ENCODE measurements around the gene TICAM1. TPM values are rescaled to one million over a fixed set of nuclear protein-coding genes. Genes with fewer than 3 reads are reported as not detected.

The TICAM1 gene
- total and polyA plus RNA-seq, 2 of the 8 experiments (the other 6 are each of a cell fraction or from before 2014, with no cell fraction given), result 0.41 to 0.65 TPM

DNA sequence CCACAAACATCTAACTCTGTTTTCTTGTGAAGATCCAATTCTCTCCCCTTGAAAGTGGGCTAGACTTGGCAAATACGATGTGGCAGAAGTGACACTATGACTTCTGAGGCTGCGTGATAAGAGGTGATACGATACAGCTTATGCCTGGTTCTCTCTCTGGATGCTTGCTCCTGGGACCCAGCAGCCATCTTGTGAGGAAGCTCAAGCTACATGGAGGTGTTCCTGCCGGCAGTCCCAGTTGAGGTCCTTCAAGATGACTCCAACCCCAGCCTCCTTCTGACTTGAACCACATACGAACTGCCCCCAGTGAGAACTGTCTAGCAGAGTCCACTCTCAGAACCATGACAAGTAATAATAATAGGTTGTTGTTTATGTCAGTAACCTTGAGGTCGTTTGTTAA is 50.7 kb downstream of the TICAM1 start:
- Histone ChIP-seq H3K9ac (replicated peaks in 1 of 4; ENCODE audit: extremely low read depth in 1 of 4, low read depth in 3 of 4, low read length in 3 of 4) (no peak overlapping the region), H3K4ac (replicated peaks; ENCODE audit: insufficient read length, low read depth, low read length) (no peak overlapping the region), H4K20me1 (replicated peaks in 1 of 2; ENCODE audit: control insufficient read depth in 1 of 2, insufficient read depth in 2 of 2, low read length in 2 of 2) (no peaks in the 10 kb centered on the region), H3K14ac (ENCODE audit: insufficient read length) (no peak overlapping the region), H2BK12ac (ENCODE audit: low read depth, low read length) (no peak overlapping the region), H2BK120ac (replicated peaks; ENCODE audit: low read depth, low read length) (no peak overlapping the region), H2BK5ac (ENCODE audit: low read depth, low read length) (no peak overlapping the region), H3K4me1 (replicated peaks in 1 of 4; ENCODE audit: control insufficient read depth in 3 of 4, insufficient read depth in 4 of 4, low read length in 3 of 4) (no peaks in the 10 kb centered on the region), H3K36me3 (ENCODE audit: control insufficient read depth in 2 of 4, insufficient read depth in 4 of 4, low read length in 3 of 4) (no peaks in the 10 kb centered on the region), H3K4me2 (ENCODE audit: insufficient read depth in 1 of 2, low read depth in 2 of 2, low read length in 2 of 2) (no peak overlapping the region), H4K91ac (replicated peaks; ENCODE audit: insufficient read length, low read length) (no peak overlapping the region), H2BK20ac (ENCODE audit: low read length) (no peak overlapping the region), H3K4me3 (ENCODE audit: extremely low read depth in 1 of 4, insufficient read depth in 2 of 4, low read depth in 3 of 4, low read length in 4 of 4) (no peak overlapping the region), H2AFZ (ENCODE audit: low read length) (no peak overlapping the region), H3K23ac (ENCODE audit: insufficient read length) (no peak overlapping the region), H2AK5ac (ENCODE audit: low read depth, low read length) (no peak overlapping the region), H3K79me1 (ENCODE audit: low read depth, low read length) (no peaks in the 10 kb centered on the region), H3K9me3 (ENCODE audit: insufficient read depth in 2 of 2, low read depth in 1 of 2, low read length in 1 of 2) (no peaks in the 10 kb centered on the region), H3K18ac (ENCODE audit: extremely low read depth, low read length) (no peak overlapping the region), H3K79me2 (ENCODE audit: control insufficient read depth in 1 of 2, insufficient read depth in 2 of 2, low read length in 2 of 2) (no peaks in the 10 kb centered on the region), H2BK15ac (ENCODE audit: low read length) (no peak overlapping the region), H4K8ac (ENCODE audit: extremely low read depth, insufficient read depth, low read length) (no peak overlapping the region), H3K27me3 (replicated peaks in 1 of 4; ENCODE audit: control insufficient read depth in 3 of 4, extremely low read depth in 1 of 4, insufficient read depth in 3 of 4, low read length in 3 of 4) (no peaks in the 10 kb centered on the region; a peak in 1 of 7 replicates), H3K27ac (ENCODE audit: low read depth, low read length) (no peak overlapping the region), H3K56ac (replicated peaks; ENCODE audit: insufficient read length, low read depth, low read length) (no peak overlapping the region), H3K23me2 (ENCODE audit: low read depth, low read length) (no peaks in the 10 kb centered on the region), H4K5ac (ENCODE audit: insufficient read length, low read depth, low read length) (no peak overlapping the region)
- TF ChIP-seq POU5F1 (IDR thresholded peaks at IDR 0.05; ENCODE audit: low read depth, low read length) (no peak), EP300 (IDR thresholded peaks at IDR 0.05; ENCODE audit: borderline replicate concordance in 1 of 2, low read depth in 2 of 2, low read length in 2 of 2) (no peak)
- WGBS, 2 experiments (ENCODE audit: extremely low coverage in 1 of 2, insufficient coverage in 1 of 2, insufficient read length in 1 of 2, insufficient replicate concordance in 2 of 2, low coverage in 1 of 2, low lambda C conversion rate in 2 of 2, missing lambda C conversion rate in 1 of 2), result 80% methylated on average over 6 of the region's 6 CpGs; no CpG with 5 or more reads in 1 of the 2 experiments
- FAIRE-seq (no peak), DNase-seq (ENCODE audit: low read depth in 1 of 2, low spot score in 2 of 2) (no peak)
- ChIA-PET CTCF (ENCODE audit: partially characterized antibody) (interaction anchor here (0.6 to 1.3 kb wide), 2 partner anchors 28 to 36 kb away, joined by 3 to 4 read pairs; no protein-coding TSS in a partner anchor), POLR2A (ENCODE audit: partially characterized antibody) (interaction anchor here (1.0 kb wide), 1 partner anchor 18 kb away, joined by 3 read pairs; no protein-coding TSS in a partner anchor)

Data from H1 (cell line).